Tibial nerve (tissue), 4 donors: ENCODE results near the gene DMRTA2. TPM values are rescaled to one million over a fixed set of nuclear protein-coding genes. Genes with fewer than 3 reads are reported as not detected.

Source experiments
- DNase-seq, 2 donors: peaks; one replicate each; pipeline ENCODE4 v3.0.0-alpha.2; 2019; ENCODE audit warnings: low spot score in 2 of 2
- H3K27ac ChIP-seq, 4 donors: fragments of 200-600 bp; sonication (generic) in 3 of 4; one replicate each; pipeline ENCODE4 v1.5.1; 2017 to 2019; ENCODE audit warnings: mild to moderate bottlenecking in 1 of 4
- H3K27me3 ChIP-seq, 2 donors: fragments of 200-600 bp; sonication (generic) in 1 of 2; one replicate each; pipeline versions ENCODE4 v1.5.1 to v1.6.0; 2017 to 2019
- H3K36me3 ChIP-seq, 3 donors: fragments of 200-600 bp; sonication (generic); one replicate each; pipeline ENCODE4 v1.5.1; 2018 to 2019
- H3K4me1 ChIP-seq, 4 donors: fragments of 200-600 bp; sonication (generic) in 3 of 4; one replicate each; pipeline ENCODE4 v1.5.1; 2017 to 2019
- H3K4me3 ChIP-seq, 4 donors: fragments of 200-600 bp; sonication (generic) in 3 of 4; one replicate each; pipeline ENCODE4 v1.5.1; 2017 to 2019; ENCODE audit warnings: mild to moderate bottlenecking in 1 of 4, moderate library complexity in 1 of 4
- H3K9me3 ChIP-seq, 4 donors: fragments of 200-600 bp; sonication (generic) in 3 of 4; one replicate each; pipeline ENCODE4 v1.5.1; 2017 to 2019
- EP300 ChIP-seq, 2 donors: sonication (generic); formaldehyde crosslinking; IDR thresholded peaks; one replicate each; pipeline ENCODE4 v1.6.1; 2017; ENCODE audit warnings: antibody characterized with exemption in 2 of 2, mild to moderate bottlenecking in 1 of 2
- POLR2A ChIP-seq, 2 donors: fragments of 450-650 bp; IDR thresholded peaks; one replicate each; pipeline ENCODE4 v1.6.1; 2017; ENCODE audit warnings: antibody characterized with exemption in 2 of 2, mild to moderate bottlenecking in 2 of 2, moderate library complexity in 2 of 2
- WGBS, 2 donors: methylation state at CpG; one replicate each; pipeline ENCODE4 v1.1.5; 2018; 5-methylcytosine and 5-hydroxymethylcytosine counted together
- total RNA-seq, 4 donors: library from RNA; depleted of rRNA; stranded (reverse); fragments of >200 nt; gene quantifications; one replicate each; pipeline ENCODE4 v1.1.0, GENCODE V29; 2016
- TF ChIP-seq, protein P1 (sequence below), 5 experiments: fragments of 200-600 bp in 3 of 5; fragments of 450-650 bp in 2 of 5; sonication (generic) in 3 of 5; IDR thresholded peaks; one replicate each; pipeline ENCODE4 v1.5.1; 2016 to 2019; ENCODE audit warnings: antibody characterized with exemption in 5 of 5, mild to moderate bottlenecking in 3 of 5, moderate library complexity in 2 of 5

Gene DMRTA2
- total RNA-seq, 4 donors from 2014 or later, result not detected

DNA sequence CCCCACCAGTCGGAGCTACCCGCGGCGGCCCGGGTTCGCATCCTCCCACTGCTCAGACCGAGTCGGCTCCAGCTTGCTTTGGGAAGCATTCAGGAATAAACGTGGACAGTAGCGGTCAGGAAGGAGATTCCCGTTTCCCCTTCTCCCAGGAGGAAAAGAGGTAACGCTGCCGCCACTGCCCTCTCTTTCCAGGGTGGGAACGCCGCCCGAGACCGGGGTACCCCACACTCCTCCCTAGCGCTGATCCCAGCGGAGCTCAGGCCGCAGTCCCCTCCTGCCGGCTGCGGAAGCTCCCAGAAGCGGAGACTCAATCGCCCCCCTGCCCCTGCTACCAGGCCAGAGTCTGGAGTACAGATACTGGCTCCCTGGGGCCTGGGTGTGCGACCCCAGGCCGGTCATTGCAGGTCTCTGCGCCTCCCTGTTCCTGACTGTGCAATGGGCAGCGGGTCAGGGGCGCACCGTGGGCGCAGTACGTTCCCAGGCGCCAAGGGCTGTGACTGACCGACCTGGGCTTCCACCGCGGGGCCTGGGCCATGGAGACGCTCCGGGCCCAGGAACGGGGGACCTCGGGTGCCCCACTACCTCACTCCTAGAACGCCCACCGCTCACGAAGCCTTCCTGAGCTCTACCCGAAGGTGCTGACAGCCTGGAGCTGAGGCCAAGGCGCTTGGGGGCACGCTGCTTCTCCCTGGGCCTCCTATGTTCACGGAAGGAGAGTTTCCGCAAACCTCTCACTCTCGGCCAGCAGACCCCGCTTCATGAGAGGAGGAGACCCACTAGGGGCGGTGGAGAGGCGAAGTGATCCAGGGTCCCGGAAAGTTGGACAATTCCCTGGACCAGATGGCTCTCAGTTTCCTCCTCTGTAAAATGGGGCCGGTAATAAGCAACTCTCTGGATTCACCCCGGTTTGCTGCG lies 7.8 kb downstream of the DMRTA2 start:
- Histone ChIP-seq H3K4me3 (no peak overlapping the region), H3K9me3 (peaks cover 0 to 13% (median 0%) of the 10 kb centered on the region in 4 donors), H3K4me1 (peaks cover 0 to 55% (median 18%) of the 10 kb centered on the region in 4 donors), H3K27ac (no peak overlapping the region), H3K36me3 (no peaks in the 10 kb centered on the region), H3K27me3 (peaks cover 5 to 80% of the 10 kb centered on the region in 2 donors)
- 5 to 6% methylated on average over 40 to 47 of the region's 56 CpGs for WGBS, 2 donors
- TF ChIP-seq, protein P1, sequence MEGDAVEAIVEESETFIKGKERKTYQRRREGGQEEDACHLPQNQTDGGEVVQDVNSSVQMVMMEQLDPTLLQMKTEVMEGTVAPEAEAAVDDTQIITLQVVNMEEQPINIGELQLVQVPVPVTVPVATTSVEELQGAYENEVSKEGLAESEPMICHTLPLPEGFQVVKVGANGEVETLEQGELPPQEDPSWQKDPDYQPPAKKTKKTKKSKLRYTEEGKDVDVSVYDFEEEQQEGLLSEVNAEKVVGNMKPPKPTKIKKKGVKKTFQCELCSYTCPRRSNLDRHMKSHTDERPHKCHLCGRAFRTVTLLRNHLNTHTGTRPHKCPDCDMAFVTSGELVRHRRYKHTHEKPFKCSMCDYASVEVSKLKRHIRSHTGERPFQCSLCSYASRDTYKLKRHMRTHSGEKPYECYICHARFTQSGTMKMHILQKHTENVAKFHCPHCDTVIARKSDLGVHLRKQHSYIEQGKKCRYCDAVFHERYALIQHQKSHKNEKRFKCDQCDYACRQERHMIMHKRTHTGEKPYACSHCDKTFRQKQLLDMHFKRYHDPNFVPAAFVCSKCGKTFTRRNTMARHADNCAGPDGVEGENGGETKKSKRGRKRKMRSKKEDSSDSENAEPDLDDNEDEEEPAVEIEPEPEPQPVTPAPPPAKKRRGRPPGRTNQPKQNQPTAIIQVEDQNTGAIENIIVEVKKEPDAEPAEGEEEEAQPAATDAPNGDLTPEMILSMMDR (IDR thresholded peaks at IDR 0.05), result no peak
- TF ChIP-seq EP300 (IDR thresholded peaks at IDR 0.05), result no peak
- TF ChIP-seq POLR2A (IDR thresholded peaks at IDR 0.05), result no peak
- DNase-seq, result no peak

DNA sequence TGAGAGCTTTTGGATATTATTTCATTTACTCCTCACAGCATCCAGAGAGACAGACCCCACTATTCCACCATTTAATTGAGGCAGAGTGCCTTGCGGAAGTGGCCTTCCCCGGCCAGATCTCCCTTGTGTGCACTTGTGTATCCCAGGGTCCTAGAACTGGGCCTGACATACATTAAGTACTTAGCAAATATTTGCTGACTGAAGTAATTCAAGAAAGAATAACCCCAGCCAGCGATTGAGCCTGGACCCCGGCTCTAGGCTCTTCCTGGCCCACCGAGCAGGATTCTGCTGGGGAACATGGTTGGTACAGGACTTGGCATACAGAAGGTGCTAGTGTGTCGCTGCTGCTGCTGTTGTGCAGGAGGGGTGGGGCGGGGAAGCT lies 8.4 kb downstream of the DMRTA2 start:
- Histone ChIP-seq H3K36me3 (no peaks in the 10 kb centered on the region), H3K27ac (no peak overlapping the region), H3K9me3 (peaks cover 0 to 13% (median 0%) of the 10 kb centered on the region in 4 donors), H3K4me1 (peaks cover 0 to 49% (median 18%) of the 10 kb centered on the region in 4 donors), H3K4me3 (no peak overlapping the region), H3K27me3 (peaks cover 5 to 74% of the 10 kb centered on the region in 2 donors)
- WGBS, 2 donors, result 28 to 40% methylated on average over 7 of the region's 7 CpGs
- DNase-seq, result no peak
- TF ChIP-seq EP300 (IDR thresholded peaks at IDR 0.05), result no peak
- TF ChIP-seq POLR2A (IDR thresholded peaks at IDR 0.05), result no peak
- TF ChIP-seq, protein P1 (IDR thresholded peaks at IDR 0.05), result no peak

DNA sequence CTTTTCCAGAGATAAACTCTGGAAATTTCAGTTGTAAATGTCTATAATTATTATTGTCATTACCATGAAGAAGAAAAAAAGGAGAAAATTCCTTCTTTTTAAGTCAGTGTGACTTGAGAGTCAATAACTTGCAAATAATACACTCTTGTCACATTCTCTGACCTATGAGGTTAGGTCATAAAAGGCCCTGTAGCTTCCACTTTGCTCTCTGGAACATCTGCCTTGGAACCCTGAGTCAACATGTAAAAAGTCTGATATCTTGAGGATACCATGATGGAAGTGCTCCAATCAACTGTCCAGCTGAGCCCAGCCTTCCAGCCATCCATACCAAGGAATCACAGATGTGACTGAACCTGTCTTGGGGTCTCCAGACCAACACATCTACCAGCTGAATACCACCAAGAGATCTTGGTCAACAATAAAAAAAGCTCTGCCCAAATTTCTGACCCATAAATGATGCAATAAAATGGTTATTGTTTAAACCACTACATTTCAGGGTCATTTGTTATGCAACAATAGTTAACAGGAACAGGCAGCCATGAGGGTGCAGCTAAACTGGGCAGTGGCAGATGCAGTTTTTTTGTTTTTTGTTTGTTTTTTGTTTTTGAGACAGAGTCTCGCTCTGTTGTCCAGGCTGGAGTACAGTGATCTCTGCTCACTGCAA lies 10.3 kb downstream of the DMRTA2 start:
- H3K27me3 ChIP-seq, result peaks cover 0 to 57% of the 10 kb centered on the region in 2 donors
- DNase-seq, result no peak
- peaks cover 0 to 19% (median 0%) of the 10 kb centered on the region in 4 donors for H3K9me3 ChIP-seq
- TF ChIP-seq, protein P1 (IDR thresholded peaks at IDR 0.05), result no peak
- TF ChIP-seq EP300 (IDR thresholded peaks at IDR 0.05), result no peak
- TF ChIP-seq POLR2A (IDR thresholded peaks at IDR 0.05), result no peak
- peaks cover 0 to 30% (median 10%) of the 10 kb centered on the region in 4 donors for H3K4me1 ChIP-seq
- H3K4me3 ChIP-seq, result no peak overlapping the region
- no peak overlapping the region for H3K27ac ChIP-seq
- no peaks in the 10 kb centered on the region for H3K36me3 ChIP-seq
- WGBS, 2 donors, result 89 to 90% methylated on average over 1 of the region's 1 CpG

DNA sequence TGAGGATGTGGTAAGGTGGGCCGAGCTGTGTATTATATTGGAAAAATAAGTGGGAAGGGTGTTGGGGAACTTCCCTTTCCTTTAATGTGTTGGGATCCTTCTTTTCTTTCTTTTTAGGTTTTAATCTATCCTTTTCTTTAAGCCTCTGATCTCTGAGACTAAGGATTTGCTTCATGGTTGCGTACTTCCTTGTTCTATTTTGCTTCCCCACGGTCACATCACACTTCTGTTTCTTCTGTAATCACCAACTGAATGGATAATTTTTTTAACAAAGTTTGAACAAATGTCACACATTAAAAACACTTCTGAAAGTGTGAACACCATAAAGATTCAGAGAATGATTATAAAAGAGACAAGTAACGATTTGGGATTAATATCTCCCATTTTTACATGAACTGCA lies 17.4 kb downstream of the DMRTA2 start:
- 68 to 90% methylated on average over 4 of the region's 4 CpGs for WGBS, 2 donors

More for the DNA sequence above, 17.4 kb downstream of the DMRTA2 start:
- TF ChIP-seq, protein P1 (IDR thresholded peaks at IDR 0.05), result no peak
- TF ChIP-seq EP300 (IDR thresholded peaks at IDR 0.05), result no peak
- no peak for TF ChIP-seq POLR2A (IDR thresholded peaks at IDR 0.05)
- no peak overlapping the region for H3K27ac ChIP-seq
- H3K36me3 ChIP-seq, result no peaks in the 10 kb centered on the region
- no peaks in the 10 kb centered on the region for H3K4me1 ChIP-seq
- no peak for DNase-seq
- H3K9me3 ChIP-seq, result peaks cover 0 to 6% (median 0%) of the 10 kb centered on the region in 4 donors
- H3K4me3 ChIP-seq, result no peak overlapping the region
- H3K27me3 ChIP-seq, result no peaks in the 10 kb centered on the region
